ENCODE data around the gene WSCD1. TPM values are rescaled to one million over a fixed set of nuclear protein-coding genes. Genes with fewer than 3 reads are reported as not detected.

The WSCD1 gene
- total RNA-seq, 4 donors from 2014 or later = 1.7 to 6.8 (median 3.5) TPM

- TF ChIP-seq POLR2A (IDR thresholded peaks at IDR 0.05; ENCODE audit: low read depth) (no peak), CTCF (IDR thresholded peaks at IDR 0.05) (no peak), EP300 (IDR thresholded peaks at IDR 0.05) (no peak), POLR2AphosphoS5 (IDR thresholded peaks at IDR 0.05) (no peak)
- H3K4me1 ChIP-seq = no peaks in the 10 kb centered on the region
- no peaks in the 10 kb centered on the region for H3K36me3 ChIP-seq
- intact Hi-C loops (cut with DNase I) = no loop called here
- H3K27ac ChIP-seq (replicated peaks in 1 of 4) = no peak overlapping the region
- no peaks in the 10 kb centered on the region for H3K9me3 ChIP-seq
- no peak for DNase-seq (ENCODE audit: extremely low spot score)
- H3K27me3 ChIP-seq = peaks cover 0 to 57% (median 0%) of the 10 kb centered on the region in 4 donors
- no peak overlapping the region for H3K4me3 ChIP-seq
- WGBS = 59% methylated on average over 4 of the region's 4 CpGs
Measured at GRCh38 chr17:6162216-6162615, 92.0 kb downstream of the WSCD1 start.

- Histone ChIP-seq H3K27me3 (peaks cover 0 to 61% (median 0%) of the 10 kb centered on the region in 4 donors), H3K27ac (replicated peaks in 1 of 4) (no peak overlapping the region), H3K36me3 (no peaks in the 10 kb centered on the region), H3K9me3 (no peaks in the 10 kb centered on the region), H3K4me3 (no peak overlapping the region), H3K4me1 (no peaks in the 10 kb centered on the region)
- no peak for TF ChIP-seq CTCF (IDR thresholded peaks at IDR 0.05)
- no peak for TF ChIP-seq POLR2AphosphoS5 (IDR thresholded peaks at IDR 0.05)
- TF ChIP-seq EP300 (IDR thresholded peaks at IDR 0.05) = no peak
- TF ChIP-seq POLR2A (IDR thresholded peaks at IDR 0.05; ENCODE audit: low read depth) = no peak
- DNase-seq (ENCODE audit: extremely low spot score) = no peak
- WGBS = 47% methylated on average over 9 of the region's 9 CpGs
- intact Hi-C loops (cut with DNase I) = no loop called here
Measured at GRCh38 chr17:6162892-6163291, 92.7 kb downstream of the WSCD1 start.

GRCh38 chr17:6163612-6164333 lies 93.6 kb downstream of the WSCD1 start:
- no peaks in the 10 kb centered on the region for H3K4me1 ChIP-seq
- no peak overlapping the region for H3K4me3 ChIP-seq
- intact Hi-C loops (cut with DNase I) = no loop called here
- H3K36me3 ChIP-seq = no peaks in the 10 kb centered on the region
- peaks cover 0 to 62% (median 0%) of the 10 kb centered on the region in 4 donors for H3K27me3 ChIP-seq
- H3K9me3 ChIP-seq = no peaks in the 10 kb centered on the region
- H3K27ac ChIP-seq (replicated peaks in 1 of 4) = no peak overlapping the region
- WGBS = 52% methylated on average over 6 of the region's 6 CpGs
- TF ChIP-seq POLR2AphosphoS5 (IDR thresholded peaks at IDR 0.05) (no peak), EP300 (IDR thresholded peaks at IDR 0.05) (no peak), POLR2A (IDR thresholded peaks at IDR 0.05; ENCODE audit: low read depth) (no peak), CTCF (IDR thresholded peaks at IDR 0.05) (no peak)
- no peak for DNase-seq (ENCODE audit: extremely low spot score)

- peaks cover 0 to 62% (median 0%) of the 10 kb centered on the region in 4 donors for H3K27me3 ChIP-seq
- H3K36me3 ChIP-seq = no peaks in the 10 kb centered on the region
- no peaks in the 10 kb centered on the region for H3K4me1 ChIP-seq
- DNase-seq (ENCODE audit: extremely low spot score) = no peak
- no peak overlapping the region for H3K27ac ChIP-seq (replicated peaks in 1 of 4)
- TF ChIP-seq POLR2A (IDR thresholded peaks at IDR 0.05; ENCODE audit: low read depth) (no peak), POLR2AphosphoS5 (IDR thresholded peaks at IDR 0.05) (no peak), CTCF (IDR thresholded peaks at IDR 0.05) (no peak), EP300 (IDR thresholded peaks at IDR 0.05) (no peak)
- no peak overlapping the region for H3K4me3 ChIP-seq
- intact Hi-C loops (cut with DNase I) = no loop called here
- H3K9me3 ChIP-seq = no peaks in the 10 kb centered on the region
- WGBS = 72% methylated on average over 4 of the region's 5 CpGs
Measured at GRCh38 chr17:6164996-6165395, 94.8 kb downstream of the WSCD1 start.
